ENCODE results near the gene LCA5L. TPM values are rescaled to one million over a fixed set of nuclear protein-coding genes. Genes with fewer than 3 reads are reported as not detected.

Gene LCA5L
- total and polyA plus RNA-seq, 5 donors from 2014 or later: not detected

DNA sequence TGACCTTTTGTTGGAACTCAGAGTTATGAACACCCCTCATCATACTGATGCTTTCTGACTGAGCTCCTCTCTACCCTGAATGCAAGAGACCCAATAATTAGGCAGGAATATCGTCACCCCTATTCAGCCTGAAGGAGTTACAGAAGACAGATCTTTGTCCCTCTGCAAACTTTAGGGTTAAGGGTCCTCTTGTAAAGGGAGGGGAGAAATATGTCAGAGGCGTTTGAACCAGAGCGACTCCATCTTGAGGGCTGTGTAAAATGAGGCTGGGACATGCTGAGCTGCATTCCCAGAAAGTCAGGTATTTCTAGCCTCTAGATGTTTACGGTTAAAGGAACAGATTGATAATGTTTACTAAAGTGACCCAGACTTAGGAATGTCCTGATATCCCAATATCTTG lies 86.2 kb downstream of the LCA5L start:
- Mint-ChIP-seq H3K36me3 (peaks cover 5% of the 10 kb centered on the region), H3K4me3 (no peak overlapping the region), H3K27ac (no peak overlapping the region), H3K9me3 (peaks cover 0 to 1% (median 0%) of the 10 kb centered on the region in 7 donors), H3K27me3 (peaks cover 28% of the 10 kb centered on the region), H3K4me1 (no peaks in the 10 kb centered on the region)
- no peak for ATAC-seq (ENCODE audit: low read depth in 2 of 2)
- Histone ChIP-seq H3K27ac (ENCODE audit: insufficient read depth, low read length, poor library complexity, severe bottlenecking) (no peak overlapping the region), H3K36me3 (ENCODE audit: control insufficient read depth, insufficient read depth, low read length) (no peaks in the 10 kb centered on the region), H3K27me3 (ENCODE audit: control insufficient read depth, insufficient read depth, low read length) (peaks cover 6% of the 10 kb centered on the region), H3K9me3 (ENCODE audit: control insufficient read depth in 2 of 2, low read length in 2 of 2) (no peaks in the 10 kb centered on the region), H3K4me3 (ENCODE audit: low read depth, low read length) (no peak overlapping the region), H3K4me1 (ENCODE audit: control insufficient read depth, insufficient read depth, low read length, poor library complexity, severe bottlenecking) (no peaks in the 10 kb centered on the region)
- no peak for DNase-seq

Other genes starting within 250 kb of the LCA5L start
- 110 TPM for gene BRWD1, start 132.1 kb downstream of the LCA5L start, total RNA-seq
- 10 to 100 TPM; 33.9 to 44.1 (median 41.1) TPM for gene BRWD1, start 132.1 kb downstream of the LCA5L start, polyA plus RNA-seq
- gene HMGN1, start 96.7 kb downstream of the LCA5L start, total RNA-seq: 249 TPM
- gene HMGN1, start 96.7 kb downstream of the LCA5L start, polyA plus RNA-seq: 100 to 1,000 TPM; 168 to 223 (median 182) TPM
- gene SH3BGR, start 6.2 kb upstream of the LCA5L start, total RNA-seq: not detected
- gene SH3BGR, start 6.2 kb upstream of the LCA5L start, polyA plus RNA-seq: 1 to 10 TPM in 1 of 4 donors, under 1 TPM in 2, not detected in 1; 0.56 to 1.4 (median 0.57) TPM
- not detected for gene B3GALT5, start 167.2 kb upstream of the LCA5L start, total RNA-seq
- not detected for gene B3GALT5, start 167.2 kb upstream of the LCA5L start, polyA plus RNA-seq

Data from CD4-positive, CD25-positive, alpha-beta regulatory T cell (primary cell).